Thoracic aorta (tissue), 2 donors: Measurements from ENCODE around the gene MBD3L2. TPM values are rescaled to one million over a fixed set of nuclear protein-coding genes. Genes with fewer than 3 reads are reported as not detected.
"Not testable (repeated sequence)": the region's sequence is repeated elsewhere in the genome, so short reads cannot be mapped to it uniquely, and the experiment has no call there.

Experiments
- ATAC-seq: fragments of 150-250 bp; one replicate; pipeline ENCODE4 v1.8.0; 2017; ENCODE audit warnings: low read depth; ENCODE audit not compliant: insufficient number of reproducible peaks, low FRiP score
- DNase-seq: peaks from one replicate; pipeline ENCODE4 v3.0.0-alpha.2; 2020; ENCODE audit warnings: low spot score
- H3K27ac ChIP-seq, 2 donors: fragments of 200-600 bp; sonication (generic); 1 replicate in 1 of 2; 2 replicates in 1 of 2; pipeline ENCODE4 v1.5.1; 2016; ENCODE audit warnings: mild to moderate bottlenecking in 2 of 2, moderate library complexity in 2 of 2
- H3K27me3 ChIP-seq: fragments of 200-600 bp; sonication (generic); replicated peaks from 2 replicates; pipeline ENCODE4 v1.6.0; 2016; ENCODE audit warnings: mild to moderate bottlenecking; ENCODE audit not compliant: insufficient read depth
- H3K36me3 ChIP-seq: fragments of 200-600 bp; sonication (generic); one replicate; pipeline ENCODE4 v1.5.1; 2016
- H3K4me1 ChIP-seq, 2 donors: fragments of 200-600 bp; sonication (generic); 1 replicate in 1 of 2; 2 replicates in 1 of 2; pipeline versions ENCODE4 v1.5.1 to v1.6.0; 2016; ENCODE audit warnings: low read depth in 2 of 2, mild to moderate bottlenecking in 1 of 2; ENCODE audit not compliant: control insufficient read depth in 1 of 2
- H3K4me3 ChIP-seq: fragments of 200-600 bp; sonication (generic); 2 replicates; pipeline ENCODE4 v1.5.1; 2016; ENCODE audit warnings: mild to moderate bottlenecking
- H3K9me3 ChIP-seq: fragments of 200-600 bp; sonication (generic); 2 replicates; pipeline ENCODE4 v1.5.1; 2016
- CTCF ChIP-seq: fragments of 200-600 bp; sonication (generic); IDR thresholded peaks from one replicate; pipeline ENCODE4 v1.5.1; 2019; ENCODE audit warnings: antibody characterized with exemption
- total RNA-seq, 2 donors: library from RNA; depleted of rRNA; stranded (reverse); fragments of >200 nt; gene quantifications; one replicate each; pipeline versions ENCODE4 v1.1.0 to v1.2.3, GENCODE V29; 2016

MBD3L2 gene
- not detected for total RNA-seq

DNA sequence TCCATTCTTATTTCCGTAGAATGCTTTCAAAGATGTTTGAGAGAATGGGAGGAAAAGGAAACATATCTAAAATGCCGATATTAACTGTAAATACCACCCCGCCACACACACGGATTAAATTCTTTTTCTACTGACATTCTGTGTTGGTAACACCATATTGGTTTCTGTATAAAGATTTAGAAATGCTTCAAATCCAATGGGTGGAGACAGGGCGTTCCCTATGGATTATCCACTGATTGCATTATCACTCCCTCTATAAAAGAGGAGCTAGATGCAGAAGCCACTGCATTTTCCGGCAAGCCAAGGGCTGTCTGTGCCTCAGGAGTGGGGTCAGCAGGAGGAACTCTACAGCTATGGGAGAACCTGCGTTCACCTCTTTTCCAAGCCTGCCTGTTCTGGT is at the start of gene MBD3L2:
Gene MBD3L2 (plus strand): TSS at position 301 of the 400 bp plus-strand sequence. CDS start 53 bp downstream, at position 354.
- not testable (repeated sequence) for ATAC-seq, H3K27me3 ChIP-seq, H3K4me1 ChIP-seq, H3K36me3 ChIP-seq, H3K27ac ChIP-seq, H3K9me3 ChIP-seq, DNase-seq, H3K4me3 ChIP-seq

- Histone ChIP-seq H3K27ac (no peak overlapping the region), H3K36me3 (no peaks in the 10 kb centered on the region), H3K4me3 (no peak overlapping the region), H3K9me3 (no peaks in the 10 kb centered on the region), H3K4me1 (no peaks in the 10 kb centered on the region), H3K27me3 (no peaks in the 10 kb centered on the region)
- TF ChIP-seq CTCF, result no peak
- DNase-seq (no peak), ATAC-seq (no peak)
These were observed 49.2 kb upstream of the MBD3L2 start for GRCh38 chr19:6999933-7000332.

- no peak for ATAC-seq
These were observed 48.8 kb upstream of the MBD3L2 start for GRCh38 chr19:7000333-7000732.

GRCh38 chr19:7000816-7001215 is 48.3 kb upstream of the MBD3L2 start:
- Histone ChIP-seq H3K9me3 (no peaks in the 10 kb centered on the region), H3K36me3 (no peaks in the 10 kb centered on the region), H3K4me1 (no peaks in the 10 kb centered on the region), H3K27ac (no peak overlapping the region), H3K27me3 (no peaks in the 10 kb centered on the region), H3K4me3 (no peak overlapping the region)
- DNase-seq, result no peak
- TF ChIP-seq CTCF, result no peak
- no peak for ATAC-seq

More at GRCh38 chr19:7000333-7000732, 48.8 kb upstream of the MBD3L2 start:
- no peak for DNase-seq
- Histone ChIP-seq H3K9me3 (no peaks in the 10 kb centered on the region), H3K27ac (no peak overlapping the region), H3K4me1 (no peaks in the 10 kb centered on the region), H3K36me3 (no peaks in the 10 kb centered on the region), H3K27me3 (no peaks in the 10 kb centered on the region), H3K4me3 (no peak overlapping the region)
- TF ChIP-seq CTCF, result no peak

- Histone ChIP-seq H3K9me3 (no peaks in the 10 kb centered on the region), H3K36me3 (no peaks in the 10 kb centered on the region), H3K4me1 (no peaks in the 10 kb centered on the region), H3K27ac (no peak overlapping the region), H3K27me3 (no peaks in the 10 kb centered on the region), H3K4me3 (no peak overlapping the region)
- DNase-seq, result no peak
- ATAC-seq, result no peak
- no peak for TF ChIP-seq CTCF
These were observed 44.7 kb upstream of the MBD3L2 start for GRCh38 chr19:7004313-7004931.
